Psoas muscle (tissue), 8 donors: ENCODE measurements around the gene SLC4A8. TPM values are rescaled to one million over a fixed set of nuclear protein-coding genes. Genes with fewer than 3 reads are reported as not detected.

Source experiments
- ATAC-seq, 4 donors: fragments of 200-7000 bp; cut with Tn5 transposase; one replicate each; pipeline ENCODE4 v1.9.1; 2020; ENCODE audit warnings: moderate library complexity in 3 of 4, mild to moderate bottlenecking in 2 of 4
- DNase-seq, 2 donors: peaks; one replicate each; pipeline ENCODE4 v3.0.0-alpha.2; 2020
- H3K27ac ChIP-seq: fragments of 200-600 bp; one replicate; pipeline ENCODE4 v1.8.0; 2022
- H3K27me3 ChIP-seq, 3 donors: fragments of 200-600 bp in 1 of 3; one replicate each; pipeline versions ENCODE4 v1.6.1 to v1.8.0; 2013 to 2022; ENCODE audit warnings: low read length in 2 of 3, mild to moderate bottlenecking in 2 of 3, moderate library complexity in 1 of 3; ENCODE audit not compliant: insufficient read depth in 3 of 3
- H3K36me3 ChIP-seq, 2 donors: fragments of 200-600 bp in 1 of 2; one replicate each; pipeline versions ENCODE4 v1.6.1 to v1.8.0; 2013 to 2022; ENCODE audit warnings: low read depth in 1 of 2, mild to moderate bottlenecking in 1 of 2, moderate library complexity in 1 of 2; ENCODE audit not compliant: insufficient read depth in 1 of 2
- H3K4me1 ChIP-seq: fragments of 200-600 bp; one replicate; pipeline ENCODE4 v1.8.0; 2022
- H3K4me3 ChIP-seq: fragments of 200-600 bp; one replicate; pipeline ENCODE4 v1.8.0; 2022; ENCODE audit warnings: mild to moderate bottlenecking
- H3K9me3 ChIP-seq: fragments of 200-600 bp; one replicate; pipeline ENCODE4 v1.8.0; 2022
- WGBS, 3 donors: extraction: QIAGEN DNeasy Blood & Tissue Kit; methylation state at CpG; one replicate each; pipeline versions ENCODE4 v1.1.6 to v1.1.7; 2013; 5-methylcytosine and 5-hydroxymethylcytosine counted together
- intact Hi-C, 2 donors: fragments of 100-400 bp; cut with DNase I; formaldehyde crosslinking; loops; one replicate each; pipeline versions ENCODE4 v1.11.0 to v1.14.2; 2022
- polyA plus RNA-seq, 3 donors: library from polyadenylated mRNA; stranded (reverse); fragments of 200-250 nt; gene quantifications; one replicate each; pipeline ENCODE4 v1.2.3, GENCODE V29; 2013
- total RNA-seq, 4 donors: library from RNA; stranded (reverse); fragmentation: NEBNext Ultra II Directional in 2 of 4; extraction: Animal tissue kit (Norgen Biotek cat#: 25700) in 2 of 4; gene quantifications; one replicate each; pipeline versions ENCODE4 v1.2.1 to v1.2.4, GENCODE V29; 2021 to 2023
- TF ChIP-seq, protein P1 (sequence below): fragments of 200-600 bp; IDR thresholded peaks from one replicate; pipeline ENCODE4 v1.8.0; 2022; ENCODE audit warnings: antibody characterized with exemption
- donor health status: healthy with polysubstance abuse.
- donor health status: DM: no; HTN: no; CAD: no; lungs with moderate emphysema.
- donor health status: Bipolar disorder and iron deficiency.
- donor health status: healthy.
- donor health status: DM: yes; HTN: yes; CAD: no.
- donor health status: DM: no; HTN: no; CAD: no.
- donor health status: DM: no; HTN: no; CAD: no.
- donor health status: DM: yes; HTN: yes; CAD: no.

The SLC4A8 gene
- total and polyA plus RNA-seq, 7 donors = 0.02 to 0.91 (median 0.09) TPM; not detected in 1

DNA sequence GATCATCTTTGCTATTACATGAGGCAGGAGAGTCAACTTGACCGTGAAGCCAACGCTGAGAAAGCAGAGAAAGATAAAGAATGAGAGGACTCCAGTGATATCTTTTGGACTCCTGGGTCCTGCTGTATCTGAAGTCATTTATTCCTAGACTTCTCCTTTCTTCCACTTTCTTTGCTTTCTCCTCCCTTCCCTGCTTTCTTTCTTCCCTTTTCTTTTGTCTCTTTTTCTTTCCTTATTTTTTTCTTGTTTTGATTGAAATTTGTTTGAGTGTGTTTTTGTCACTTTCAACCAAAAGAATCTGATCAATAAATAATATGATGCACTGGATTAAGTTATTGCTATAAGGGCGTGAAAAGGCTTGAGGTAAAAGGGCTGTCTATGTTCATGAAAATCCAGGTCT lies 20.0 kb upstream of the SLC4A8 start:
- Histone ChIP-seq H3K27me3 (peaks cover 0 to 8% (median 0%) of the 10 kb centered on the region in 3 donors), H3K27ac (no peak overlapping the region), H3K4me3 (no peak overlapping the region), H3K9me3 (no peaks in the 10 kb centered on the region), H3K4me1 (no peaks in the 10 kb centered on the region), H3K36me3 (no peaks in the 10 kb centered on the region)
- 89 to 94% (median 89%) methylated on average over 3 of the region's 3 CpGs for WGBS, 3 donors
- intact Hi-C loops = no loop called here
- DNase-seq = no peak
- TF ChIP-seq, protein P1, sequence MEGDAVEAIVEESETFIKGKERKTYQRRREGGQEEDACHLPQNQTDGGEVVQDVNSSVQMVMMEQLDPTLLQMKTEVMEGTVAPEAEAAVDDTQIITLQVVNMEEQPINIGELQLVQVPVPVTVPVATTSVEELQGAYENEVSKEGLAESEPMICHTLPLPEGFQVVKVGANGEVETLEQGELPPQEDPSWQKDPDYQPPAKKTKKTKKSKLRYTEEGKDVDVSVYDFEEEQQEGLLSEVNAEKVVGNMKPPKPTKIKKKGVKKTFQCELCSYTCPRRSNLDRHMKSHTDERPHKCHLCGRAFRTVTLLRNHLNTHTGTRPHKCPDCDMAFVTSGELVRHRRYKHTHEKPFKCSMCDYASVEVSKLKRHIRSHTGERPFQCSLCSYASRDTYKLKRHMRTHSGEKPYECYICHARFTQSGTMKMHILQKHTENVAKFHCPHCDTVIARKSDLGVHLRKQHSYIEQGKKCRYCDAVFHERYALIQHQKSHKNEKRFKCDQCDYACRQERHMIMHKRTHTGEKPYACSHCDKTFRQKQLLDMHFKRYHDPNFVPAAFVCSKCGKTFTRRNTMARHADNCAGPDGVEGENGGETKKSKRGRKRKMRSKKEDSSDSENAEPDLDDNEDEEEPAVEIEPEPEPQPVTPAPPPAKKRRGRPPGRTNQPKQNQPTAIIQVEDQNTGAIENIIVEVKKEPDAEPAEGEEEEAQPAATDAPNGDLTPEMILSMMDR = no peak
- no peak for ATAC-seq

DNA sequence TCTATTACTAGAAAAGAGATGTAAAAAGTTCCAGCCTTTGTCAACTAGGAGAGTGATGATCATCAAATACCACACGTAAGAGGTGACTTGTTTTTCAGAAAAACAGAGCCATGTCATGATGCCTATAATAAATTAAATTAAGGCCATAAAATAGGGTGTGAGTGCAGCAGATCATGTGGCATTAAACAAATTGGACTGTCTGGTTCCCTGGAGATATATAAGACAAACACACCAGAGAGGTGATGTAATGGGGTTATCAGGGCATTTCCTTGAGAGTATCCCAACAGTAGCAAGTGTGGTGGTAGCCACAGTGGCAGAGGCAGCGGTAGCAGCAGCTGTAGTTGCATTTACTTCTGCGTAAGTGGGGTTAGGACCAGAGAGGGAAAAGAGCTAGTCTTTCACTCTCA lies 18.8 kb upstream of the SLC4A8 start:
- no peak for ATAC-seq
- Histone ChIP-seq H3K9me3 (no peaks in the 10 kb centered on the region), H3K36me3 (no peaks in the 10 kb centered on the region), H3K27me3 (peaks cover 0 to 8% (median 0%) of the 10 kb centered on the region in 3 donors), H3K4me3 (no peak overlapping the region), H3K4me1 (no peaks in the 10 kb centered on the region), H3K27ac (no peak overlapping the region)
- intact Hi-C loops = no loop called here
- TF ChIP-seq, protein P1 = no peak
- WGBS, 3 donors = 85 to 88% (median 87%) methylated on average over 3 of the region's 3 CpGs
- DNase-seq = no peak

DNA sequence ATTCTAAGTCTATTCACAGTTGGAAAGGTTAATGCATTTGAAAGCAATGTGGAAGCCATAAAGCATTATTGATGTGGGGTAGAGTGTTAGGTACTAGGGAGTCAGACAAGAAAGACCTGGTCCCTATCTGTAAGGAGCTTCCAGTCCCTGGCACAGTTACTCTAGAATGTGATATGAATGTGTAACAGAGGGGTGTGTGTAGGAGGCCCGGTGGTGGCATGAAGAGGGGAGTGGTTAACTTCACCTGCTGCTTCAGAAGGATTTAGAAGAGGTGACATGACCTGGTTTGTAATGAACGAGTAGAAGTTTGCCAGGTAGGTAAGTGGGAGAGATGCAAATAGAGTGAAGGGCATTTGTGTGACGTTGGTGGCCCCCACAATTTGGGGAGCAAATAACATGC lies 18.3 kb upstream of the SLC4A8 start:
- DNase-seq (no peak), ATAC-seq (no peak)
- no peaks in the 10 kb centered on the region for H3K9me3 ChIP-seq
- no peak overlapping the region for H3K27ac ChIP-seq
- H3K27me3 ChIP-seq = peaks cover 0 to 6% (median 0%) of the 10 kb centered on the region in 3 donors
- intact Hi-C loops = no loop called here
- TF ChIP-seq, protein P1 = no peak
- H3K36me3 ChIP-seq = no peaks in the 10 kb centered on the region
- 59 to 70% (median 69%) methylated on average over 3 of the region's 3 CpGs for WGBS, 3 donors
- H3K4me3 ChIP-seq = no peak overlapping the region
- H3K4me1 ChIP-seq = no peaks in the 10 kb centered on the region

DNA sequence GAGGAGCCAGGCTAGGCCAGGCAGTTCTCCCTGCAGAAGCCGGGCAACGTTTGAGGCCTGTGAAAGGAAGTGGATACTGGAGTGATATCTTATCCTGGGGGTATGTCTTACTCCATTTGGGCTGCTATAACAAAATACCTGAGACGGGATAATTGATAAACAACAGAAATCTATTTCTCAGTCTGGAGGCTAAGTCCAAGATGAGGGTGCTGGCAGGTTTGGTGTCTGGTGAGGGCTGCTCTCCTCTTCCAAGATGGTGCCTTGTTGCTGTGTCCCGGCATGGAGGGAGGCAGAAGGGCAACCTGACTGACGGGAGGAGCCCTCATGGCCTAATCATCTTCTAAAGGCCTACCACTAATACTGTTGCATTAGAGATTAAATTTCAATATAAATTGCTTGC lies 17.8 kb upstream of the SLC4A8 start:
- Histone ChIP-seq H3K9me3 (no peaks in the 10 kb centered on the region), H3K27me3 (peaks cover 0 to 2% (median 0%) of the 10 kb centered on the region in 3 donors), H3K36me3 (no peaks in the 10 kb centered on the region), H3K4me1 (no peaks in the 10 kb centered on the region), H3K4me3 (no peak overlapping the region), H3K27ac (no peak overlapping the region)
- 81 to 84% (median 84%) methylated on average over 5 of the region's 5 CpGs for WGBS, 3 donors
- TF ChIP-seq, protein P1 = no peak
- no peak for DNase-seq
- ATAC-seq = no peak
- intact Hi-C loops = no loop called here

DNA sequence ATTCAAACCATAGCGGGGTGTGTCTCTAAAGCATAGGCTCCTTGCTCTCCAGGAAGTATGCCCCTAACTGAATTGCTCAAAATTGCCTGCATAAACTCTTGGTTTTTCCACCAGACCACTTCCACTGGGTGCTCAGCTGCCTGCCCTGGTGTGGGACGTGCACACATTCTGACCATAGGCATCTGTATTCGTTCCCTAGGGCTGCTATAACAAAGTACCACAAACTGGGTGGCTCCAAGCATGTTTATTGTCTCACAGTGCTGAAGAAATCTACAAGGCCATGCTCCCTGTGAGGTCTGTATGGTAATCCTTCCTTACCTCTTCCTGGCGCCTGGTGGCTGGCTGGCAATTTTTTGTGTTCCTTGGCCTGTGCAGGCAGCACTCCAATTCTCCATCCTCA lies 17.0 kb upstream of the SLC4A8 start:
- Histone ChIP-seq H3K4me1 (no peaks in the 10 kb centered on the region), H3K27ac (no peak overlapping the region), H3K9me3 (no peaks in the 10 kb centered on the region), H3K4me3 (no peak overlapping the region), H3K36me3 (no peaks in the 10 kb centered on the region), H3K27me3 (no peaks in the 10 kb centered on the region)
- 63 to 64% (median 64%) methylated on average over 4 of the region's 4 CpGs for WGBS, 3 donors
- intact Hi-C loops = no loop called here
- DNase-seq (no peak), ATAC-seq (no peak)
- TF ChIP-seq, protein P1 = no peak
